Measurements from ENCODE around the gene ITPRIP.

Gene ITPRIP

GRCh38 chr10:104340111-104340526 is 1.9 kb upstream of the ITPRIP start:
- FAIRE-seq: no peak

- no peak for FAIRE-seq
These were observed 1.3 kb upstream of the ITPRIP start for GRCh38 chr10:104339469-104340110.

GRCh38 chr10:104337521-104337984 is 712 bp downstream of the ITPRIP start:
- no peak for FAIRE-seq

- no peak for FAIRE-seq
These were observed 1.3 kb downstream of the ITPRIP start for GRCh38 chr10:104336821-104337467.

- no peak for FAIRE-seq
These were observed 3.2 kb downstream of the ITPRIP start for GRCh38 chr10:104334965-104335650.

- no peak for FAIRE-seq
These were observed 3.7 kb downstream of the ITPRIP start for GRCh38 chr10:104334561-104334960.

- FAIRE-seq: no peak
These were observed 4.4 kb downstream of the ITPRIP start for GRCh38 chr10:104333728-104334373.

GRCh38 chr10:104333032-104333727 is 5.1 kb downstream of the ITPRIP start:
- FAIRE-seq: no peak

GRCh38 chr10:104332243-104333031 is 5.8 kb downstream of the ITPRIP start:
- FAIRE-seq: no peak

GRCh38 chr10:104331208-104331838 is 6.9 kb downstream of the ITPRIP start:
- no peak for FAIRE-seq

- no peak for FAIRE-seq
These were observed 7.8 kb downstream of the ITPRIP start for GRCh38 chr10:104330168-104331110.

- FAIRE-seq: no peak
These were observed 8.5 kb downstream of the ITPRIP start for GRCh38 chr10:104329735-104330134.

- no peak for FAIRE-seq
These were observed 9.2 kb downstream of the ITPRIP start for GRCh38 chr10:104328896-104329710.

- no peak for FAIRE-seq
These were observed 9.7 kb downstream of the ITPRIP start for GRCh38 chr10:104328646-104328895.

- FAIRE-seq: no peak
These were observed 10.3 kb downstream of the ITPRIP start for GRCh38 chr10:104327745-104328645.

GRCh38 chr10:104326991-104327610 is 11.2 kb downstream of the ITPRIP start:
- FAIRE-seq: no peak

- FAIRE-seq: no peak
These were observed 12.5 kb downstream of the ITPRIP start for GRCh38 chr10:104325436-104326435.
